OCI-LY3 (cell line): ENCODE measurements around the gene BMPR1B.

ENCODE experiments used
- CTCF ChIP-seq: fragments of 200-600, 300-600 bp; sonication (generic); IDR thresholded peaks from 2 replicates; pipeline ENCODE4 v1.5.1; 2014; ENCODE audit warnings: antibody characterized with exemption, low read length, low read depth
- EZH2phosphoT487 ChIP-seq: fragments of 200-600 bp; shearing (Covaris generic); IDR thresholded peaks from 2 replicates; pipeline ENCODE4 v1.6.1; 2018; ENCODE audit warnings: antibody characterized with exemption, mixed run types, low read depth

GRCh38 chr4:95158626-95159025, 400.9 kb downstream of the BMPR1B start:
- no peak for TF ChIP-seq CTCF
- TF ChIP-seq EZH2phosphoT487, result no peak
